Thyroid gland (tissue), 4 donors: ENCODE measurements around the gene BICDL2. TPM values are rescaled to one million over a fixed set of nuclear protein-coding genes. Genes with fewer than 3 reads are reported as not detected.

Experiments used
- DNase-seq, 2 donors: peaks; one replicate each; pipeline ENCODE4 v3.0.0-alpha.2; 2019
- H3K27ac ChIP-seq, 3 donors: fragments of 200-600 bp; sonication (generic); 1 replicate in 2 of 3; 2 replicates in 1 of 3; pipeline ENCODE4 v1.5.1; 2016 to 2019; ENCODE audit warnings: mild to moderate bottlenecking in 1 of 3, moderate library complexity in 1 of 3
- H3K27me3 ChIP-seq: fragments of 200-600 bp; sonication (generic); one replicate; pipeline ENCODE4 v1.5.1; 2019
- H3K36me3 ChIP-seq, 2 donors: fragments of 200-600 bp; sonication (generic); one replicate each; pipeline ENCODE4 v1.5.1; 2016 to 2019
- H3K4me1 ChIP-seq, 2 donors: fragments of 200-600 bp; sonication (generic); one replicate each; pipeline ENCODE4 v1.5.1; 2017 to 2019
- H3K4me3 ChIP-seq, 3 donors: fragments of 200-600 bp; sonication (generic); replicated peaks in 1 of 3; 1 replicate in 2 of 3; 2 replicates in 1 of 3; pipeline ENCODE4 v1.5.1; 2016; ENCODE audit warnings: mild to moderate bottlenecking in 1 of 3
- H3K9me3 ChIP-seq: fragments of 200-600 bp; sonication (generic); one replicate; pipeline ENCODE4 v1.5.1; 2017
- CTCF ChIP-seq, 6 experiments: fragments of 200-600 bp in 3 of 6; fragments of 450-650 bp in 3 of 6; sonication (generic) in 3 of 6; IDR thresholded peaks; one replicate each; pipeline ENCODE4 v1.5.1; 2016 to 2019; ENCODE audit warnings: antibody characterized with exemption in 6 of 6, mild to moderate bottlenecking in 2 of 6, inconsistent platforms in 1 of 6, moderate library complexity in 1 of 6
- POLR2A ChIP-seq, 2 donors: fragments of 450-650 bp; IDR thresholded peaks; one replicate each; pipeline ENCODE4 v1.6.1; 2017; ENCODE audit warnings: antibody characterized with exemption in 2 of 2, mild to moderate bottlenecking in 2 of 2, moderate library complexity in 1 of 2
- WGBS, 2 donors: methylation state at CpG; one replicate each; pipeline ENCODE4 v1.1.5; 2017; 5-methylcytosine and 5-hydroxymethylcytosine counted together
- intact Hi-C: fragments of 100-400 bp; cut with DNase I; formaldehyde crosslinking; loops from one replicate; pipeline ENCODE4 v1.15.1; 2023
- total RNA-seq, 4 donors: library from RNA; depleted of rRNA; stranded (reverse); fragments of >200 nt; gene quantifications; one replicate each; pipeline ENCODE4 v1.2.3, GENCODE V29; 2016

BICDL2 gene
- total RNA-seq, 4 donors from 2014 or later, result 7.3 to 17.8 (median 14.6) TPM

GRCh38 chr16:3026609-3027488, 9.9 kb downstream of the BICDL2 start:
- Histone ChIP-seq H3K27me3 (no peaks in the 10 kb centered on the region), H3K4me3 (no peak overlapping the region), H3K9me3 (no peaks in the 10 kb centered on the region), H3K27ac (no peak overlapping the region), H3K4me1 (peaks cover 25 to 48% of the 10 kb centered on the region in 2 donors), H3K36me3 (peaks cover 4 to 13% of the 10 kb centered on the region in 2 donors)
- TF ChIP-seq CTCF (IDR thresholded peaks at IDR 0.05), result no peak
- no peak for TF ChIP-seq POLR2A (IDR thresholded peaks at IDR 0.05)
- DNase-seq, result no peak
- WGBS, 2 donors, result 97% methylated on average over 20 to 21 of the region's 24 CpGs
- intact Hi-C loops, result no loop called here

- WGBS, 2 donors, result 92 to 98% methylated on average over 8 of the region's 8 CpGs
- H3K4me1 ChIP-seq, result peaks cover 34 to 52% of the 10 kb centered on the region in 2 donors
- no peak overlapping the region for H3K27ac ChIP-seq
- no peaks in the 10 kb centered on the region for H3K27me3 ChIP-seq
- H3K9me3 ChIP-seq, result no peaks in the 10 kb centered on the region
- no peak overlapping the region for H3K4me3 ChIP-seq
- no peak for DNase-seq
- intact Hi-C loops, result no loop called here
- TF ChIP-seq POLR2A (IDR thresholded peaks at IDR 0.05), result no peak
- no peak for TF ChIP-seq CTCF (IDR thresholded peaks at IDR 0.05)
- peaks cover 4 to 13% of the 10 kb centered on the region in 2 donors for H3K36me3 ChIP-seq
Observed at GRCh38 chr16:3026003-3026378, 10.8 kb downstream of the BICDL2 start.

GRCh38 chr16:3025032-3026002, 11.4 kb downstream of the BICDL2 start:
- 95 to 96% methylated on average over 17 to 18 of the region's 18 CpGs for WGBS, 2 donors
- no peak for DNase-seq
- no peak overlapping the region for H3K4me3 ChIP-seq
- no peak for TF ChIP-seq CTCF (IDR thresholded peaks at IDR 0.05)
- no peak for TF ChIP-seq POLR2A (IDR thresholded peaks at IDR 0.05)
- peaks cover 35 to 52% of the 10 kb centered on the region in 2 donors for H3K4me1 ChIP-seq
- H3K27me3 ChIP-seq, result no peaks in the 10 kb centered on the region
- H3K36me3 ChIP-seq, result peaks cover 4 to 13% of the 10 kb centered on the region in 2 donors
- intact Hi-C loops, result no loop called here
- H3K9me3 ChIP-seq, result no peaks in the 10 kb centered on the region
- no peak overlapping the region for H3K27ac ChIP-seq

- DNase-seq, result peak; percentile 98
- Histone ChIP-seq H3K9me3 (no peaks in the 10 kb centered on the region), H3K27ac (peak within 1 kb of the TSS; percentile 82 to 98 (median 98)), H3K4me3 (peak within 1 kb of the TSS; percentile 15 to 86 (median 68)), H3K27me3 (no peaks in the 10 kb centered on the region), H3K4me1 (peaks cover 39 to 54% of the 10 kb centered on the region in 2 donors), H3K36me3 (peaks cover 4 to 13% of the 10 kb centered on the region in 2 donors)
- peak; percentile 50 to 79 for TF ChIP-seq POLR2A (IDR thresholded peaks at IDR 0.05)
- TF ChIP-seq CTCF (IDR thresholded peaks at IDR 0.05), result no peak
- intact Hi-C loops, result no loop called here
- 1% methylated on average over 20 of the region's 69 CpGs for WGBS, 2 donors
Observed at GRCh38 chr16:3023669-3024478, 12.9 kb downstream of the BICDL2 start, which contains the start of the genes HCFC1R1 and THOC6. TSS of gene HCFC1R1 (minus strand) at chr16:3023942. CDS start at chr16:3023941, 1 bp downstream. TSS of gene THOC6 (plus strand) at chr16:3024035. CDS start at chr16:3024327, 292 bp downstream.
